Measurements from ENCODE around the gene EAPP.

DNA sequence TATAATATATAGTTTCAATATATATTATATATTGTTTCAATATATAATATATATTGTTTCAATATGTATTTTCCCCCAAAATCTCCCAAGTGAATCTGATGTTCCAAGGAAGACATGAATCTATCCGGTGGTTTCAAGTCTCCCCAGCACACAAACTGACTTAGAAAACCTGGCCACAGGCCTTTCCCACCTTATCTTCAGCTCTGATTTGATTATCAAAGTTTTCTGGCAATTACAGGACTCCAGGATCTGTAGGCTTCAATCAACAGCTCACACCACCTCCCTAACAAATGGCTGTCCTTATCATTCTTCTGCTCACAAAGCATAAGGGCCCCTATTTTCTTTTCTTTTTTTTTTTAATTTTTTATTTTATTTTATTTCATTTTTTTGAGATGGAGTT, 54.8 kb downstream of the EAPP start:
- TF ChIP-seq, protein P1, sequence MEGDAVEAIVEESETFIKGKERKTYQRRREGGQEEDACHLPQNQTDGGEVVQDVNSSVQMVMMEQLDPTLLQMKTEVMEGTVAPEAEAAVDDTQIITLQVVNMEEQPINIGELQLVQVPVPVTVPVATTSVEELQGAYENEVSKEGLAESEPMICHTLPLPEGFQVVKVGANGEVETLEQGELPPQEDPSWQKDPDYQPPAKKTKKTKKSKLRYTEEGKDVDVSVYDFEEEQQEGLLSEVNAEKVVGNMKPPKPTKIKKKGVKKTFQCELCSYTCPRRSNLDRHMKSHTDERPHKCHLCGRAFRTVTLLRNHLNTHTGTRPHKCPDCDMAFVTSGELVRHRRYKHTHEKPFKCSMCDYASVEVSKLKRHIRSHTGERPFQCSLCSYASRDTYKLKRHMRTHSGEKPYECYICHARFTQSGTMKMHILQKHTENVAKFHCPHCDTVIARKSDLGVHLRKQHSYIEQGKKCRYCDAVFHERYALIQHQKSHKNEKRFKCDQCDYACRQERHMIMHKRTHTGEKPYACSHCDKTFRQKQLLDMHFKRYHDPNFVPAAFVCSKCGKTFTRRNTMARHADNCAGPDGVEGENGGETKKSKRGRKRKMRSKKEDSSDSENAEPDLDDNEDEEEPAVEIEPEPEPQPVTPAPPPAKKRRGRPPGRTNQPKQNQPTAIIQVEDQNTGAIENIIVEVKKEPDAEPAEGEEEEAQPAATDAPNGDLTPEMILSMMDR (IDR thresholded peaks at IDR 0.05) = no peak
- TF ChIP-seq POLR2A (IDR thresholded peaks at IDR 0.05) = no peak
